Measurements from ENCODE around the gene DMTF1. TPM values are rescaled to one million over a fixed set of nuclear protein-coding genes. Genes with fewer than 3 reads are reported as not detected.

DMTF1 gene
- polyA plus RNA-seq, 1 donor (not counting 4 experiments of a cell fraction or from before 2014, with no cell fraction given) = 98.4 TPM

- Histone ChIP-seq H2AFZ (ENCODE audit: control insufficient read depth, low read length) (no peak overlapping the region), H3K36me3 (ENCODE audit: control insufficient read depth in 2 of 2, extremely low read depth in 1 of 2, insufficient read depth in 2 of 2, low read length in 2 of 2) (no peaks in the 10 kb centered on the region), H4K20me1 (ENCODE audit: control insufficient read depth, extremely low read depth, insufficient read depth, low read length) (no peaks in the 10 kb centered on the region), H3K27me3 (ENCODE audit: control insufficient read depth, extremely low read depth, insufficient read depth, low read length) (no peaks in the 10 kb centered on the region), H3K9me3 (ENCODE audit: control insufficient read depth, low read depth, low read length) (no peaks in the 10 kb centered on the region), H3K79me2 (ENCODE audit: control insufficient read depth, insufficient read depth, low read length) (no peaks in the 10 kb centered on the region), H3K9me1 (ENCODE audit: control insufficient read depth, extremely low read depth, insufficient read depth, low read length) (no peaks in the 10 kb centered on the region), H3K4me1 (ENCODE audit: control insufficient read depth, extremely low read depth, insufficient read depth, low read length) (no peaks in the 10 kb centered on the region), H3K27ac (ENCODE audit: control insufficient read depth, insufficient read depth, low read length) (no peak overlapping the region), H3K4me2 (ENCODE audit: control insufficient read depth, extremely low read depth, insufficient read depth, low read depth, low read length) (no peak overlapping the region), H3K4me3 (ENCODE audit: control insufficient read depth in 2 of 3, extremely low read depth in 1 of 3, insufficient read depth in 2 of 3, low read depth in 1 of 3, low read length in 3 of 3) (no peak overlapping the region), H3K9ac (ENCODE audit: control insufficient read depth, extremely low read depth, insufficient read depth, low read length) (no peak overlapping the region)
- no peak for TF ChIP-seq EZH2 (IDR thresholded peaks at IDR 0.05; ENCODE audit: low read length)
- no peak for TF ChIP-seq CTCF (optimal IDR thresholded peaks at IDR 0.05 in 1 of 3, IDR thresholded peaks at IDR 0.05 in 1 of 3, conservative IDR thresholded peaks at IDR 0.05 in 1 of 3; ENCODE audit: extremely low read depth in 1 of 3, insufficient read depth in 2 of 3, low read length in 3 of 3)
- dilution Hi-C loops (cut with MboI; ENCODE audit: extremely low pct_ligation_motif_present, low sequenced_read_pairs) = no loop called here
- DNase-seq (ENCODE audit: low read depth, low spot score) = no peak
- no peak for FAIRE-seq
Measured at GRCh38 chr7:87129332-87129731, 22.9 kb upstream of the DMTF1 start.

- H3K9me1 ChIP-seq (ENCODE audit: control insufficient read depth, extremely low read depth, insufficient read depth, low read length) = no peaks in the 10 kb centered on the region
- no peaks in the 10 kb centered on the region for H3K27me3 ChIP-seq (ENCODE audit: control insufficient read depth, extremely low read depth, insufficient read depth, low read length)
- TF ChIP-seq EZH2 (IDR thresholded peaks at IDR 0.05; ENCODE audit: low read length) (no peak), CTCF (optimal IDR thresholded peaks at IDR 0.05 in 1 of 3, IDR thresholded peaks at IDR 0.05 in 1 of 3, conservative IDR thresholded peaks at IDR 0.05 in 1 of 3; ENCODE audit: extremely low read depth in 1 of 3, insufficient read depth in 2 of 3, low read length in 3 of 3) (no peak)
- H3K9me3 ChIP-seq (ENCODE audit: control insufficient read depth, low read depth, low read length) = no peaks in the 10 kb centered on the region
- dilution Hi-C loops (cut with MboI; ENCODE audit: extremely low pct_ligation_motif_present, low sequenced_read_pairs) = no loop called here
- DNase-seq (ENCODE audit: low read depth, low spot score) (no peak), FAIRE-seq (no peak)
- H2AFZ ChIP-seq (ENCODE audit: control insufficient read depth, low read length) = no peak overlapping the region
- no peaks in the 10 kb centered on the region for H3K79me2 ChIP-seq (ENCODE audit: control insufficient read depth, insufficient read depth, low read length)
- H3K4me1 ChIP-seq (ENCODE audit: control insufficient read depth, extremely low read depth, insufficient read depth, low read length) = no peaks in the 10 kb centered on the region
- H3K4me2 ChIP-seq (ENCODE audit: control insufficient read depth, extremely low read depth, insufficient read depth, low read depth, low read length) = no peak overlapping the region
- H4K20me1 ChIP-seq (ENCODE audit: control insufficient read depth, extremely low read depth, insufficient read depth, low read length) = no peaks in the 10 kb centered on the region
- no peak overlapping the region for H3K9ac ChIP-seq (ENCODE audit: control insufficient read depth, extremely low read depth, insufficient read depth, low read length)
- H3K27ac ChIP-seq (ENCODE audit: control insufficient read depth, insufficient read depth, low read length) = no peak overlapping the region
- no peak overlapping the region for H3K4me3 ChIP-seq (ENCODE audit: control insufficient read depth in 2 of 3, extremely low read depth in 1 of 3, insufficient read depth in 2 of 3, low read depth in 1 of 3, low read length in 3 of 3)
- no peaks in the 10 kb centered on the region for H3K36me3 ChIP-seq (ENCODE audit: control insufficient read depth in 2 of 2, extremely low read depth in 1 of 2, insufficient read depth in 2 of 2, low read length in 2 of 2)
Measured at GRCh38 chr7:87129848-87130247, 22.4 kb upstream of the DMTF1 start.
